HG03025 (cell line): ENCODE data around the gene UTRN.

Source experiments
- ATAC-seq: cut with Tn5 transposase; IDR thresholded peaks from one replicate; pipeline ENCODE4 v1.9.1; 2021; ENCODE audit warnings: mild to moderate bottlenecking, moderate library complexity; ENCODE audit not compliant: unreplicated experiment, low FRiP score

UTRN gene

DNA sequence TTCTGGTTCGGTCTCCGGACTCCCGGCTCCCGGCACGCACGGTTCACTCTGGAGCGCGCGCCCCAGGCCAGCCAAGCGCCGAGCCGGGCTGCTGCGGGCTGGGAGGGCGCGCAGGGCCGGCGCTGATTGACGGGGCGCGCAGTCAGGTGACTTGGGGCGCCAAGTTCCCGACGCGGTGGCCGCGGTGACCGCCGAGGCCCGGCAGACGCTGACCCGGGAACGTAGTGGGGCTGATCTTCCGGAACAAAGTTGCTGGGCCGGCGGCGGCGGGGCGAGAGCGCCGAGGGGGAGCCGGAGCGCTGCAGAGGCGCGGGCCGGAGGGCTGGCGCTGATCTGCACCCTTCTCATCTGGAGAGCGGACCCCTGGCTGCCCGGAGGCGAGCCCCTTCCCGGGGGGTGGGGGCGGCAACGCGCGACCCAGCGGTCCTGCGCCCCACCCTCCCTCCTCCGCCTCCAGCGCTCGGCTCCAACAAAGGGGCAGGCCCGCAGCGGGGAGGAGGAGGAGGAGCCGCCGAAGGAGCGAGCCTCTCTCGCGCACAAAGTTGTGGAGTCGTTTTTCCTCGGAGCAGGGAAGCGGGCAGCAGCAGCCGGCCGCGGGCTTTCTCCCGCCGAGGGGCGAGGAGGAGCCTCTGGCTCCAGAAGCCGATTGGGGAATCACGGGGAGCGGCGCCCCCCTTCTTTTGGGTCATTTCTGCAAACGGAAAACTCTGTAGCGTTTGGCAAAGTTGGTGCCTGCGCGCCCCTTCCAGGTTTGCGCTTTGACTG, at the start of gene UTRN:
Gene UTRN, plus strand, starts transcription at position 553 of the 765 bp plus-strand sequence. CDS start 6,494 bp downstream, outside the sequence.
- ATAC-seq = peak; percentile 42

DNA sequence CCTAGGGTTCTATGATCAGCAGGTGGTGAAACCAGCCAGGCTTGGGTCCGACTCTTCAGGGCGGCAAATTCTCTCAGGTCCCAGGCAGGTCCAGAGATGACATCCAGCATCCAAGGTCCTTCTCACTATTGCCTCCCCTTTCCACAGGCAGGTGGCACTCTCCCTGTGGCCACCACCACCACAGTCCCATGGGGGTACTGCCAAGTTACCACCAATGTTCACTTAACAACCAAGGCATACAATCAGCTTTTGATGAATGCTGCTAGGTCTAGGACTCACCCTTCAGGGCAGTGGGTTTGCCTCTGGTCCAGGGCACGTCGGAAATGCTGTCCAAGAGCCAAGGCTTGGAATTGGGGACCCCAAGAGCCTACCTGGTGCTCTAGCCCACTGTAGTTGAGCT, 40.4 kb upstream of the UTRN start:
- no peak for ATAC-seq

DNA sequence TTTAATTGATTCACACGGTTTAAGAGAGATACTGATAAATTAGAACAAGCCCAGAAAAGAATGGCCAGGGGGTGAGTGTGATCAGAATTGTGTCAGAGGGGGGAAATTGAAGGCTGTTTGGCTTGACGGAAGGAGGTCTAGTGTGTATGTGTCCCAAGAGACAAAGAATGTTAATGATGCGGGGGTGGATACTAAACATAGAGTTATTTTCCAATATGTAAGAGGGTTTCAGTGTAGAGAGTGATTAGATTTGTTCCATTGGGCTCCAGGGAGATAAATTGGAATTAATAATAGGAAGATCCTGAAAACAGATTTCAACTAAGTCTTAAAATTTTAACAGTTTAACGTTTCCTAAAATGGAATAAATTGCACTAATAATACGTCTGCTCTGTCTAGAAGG, 38.1 kb upstream of the UTRN start:
- ATAC-seq = no peak

GRCh38 chr6:144248003-144248402, 37.1 kb upstream of the UTRN start:
- no peak for ATAC-seq

DNA sequence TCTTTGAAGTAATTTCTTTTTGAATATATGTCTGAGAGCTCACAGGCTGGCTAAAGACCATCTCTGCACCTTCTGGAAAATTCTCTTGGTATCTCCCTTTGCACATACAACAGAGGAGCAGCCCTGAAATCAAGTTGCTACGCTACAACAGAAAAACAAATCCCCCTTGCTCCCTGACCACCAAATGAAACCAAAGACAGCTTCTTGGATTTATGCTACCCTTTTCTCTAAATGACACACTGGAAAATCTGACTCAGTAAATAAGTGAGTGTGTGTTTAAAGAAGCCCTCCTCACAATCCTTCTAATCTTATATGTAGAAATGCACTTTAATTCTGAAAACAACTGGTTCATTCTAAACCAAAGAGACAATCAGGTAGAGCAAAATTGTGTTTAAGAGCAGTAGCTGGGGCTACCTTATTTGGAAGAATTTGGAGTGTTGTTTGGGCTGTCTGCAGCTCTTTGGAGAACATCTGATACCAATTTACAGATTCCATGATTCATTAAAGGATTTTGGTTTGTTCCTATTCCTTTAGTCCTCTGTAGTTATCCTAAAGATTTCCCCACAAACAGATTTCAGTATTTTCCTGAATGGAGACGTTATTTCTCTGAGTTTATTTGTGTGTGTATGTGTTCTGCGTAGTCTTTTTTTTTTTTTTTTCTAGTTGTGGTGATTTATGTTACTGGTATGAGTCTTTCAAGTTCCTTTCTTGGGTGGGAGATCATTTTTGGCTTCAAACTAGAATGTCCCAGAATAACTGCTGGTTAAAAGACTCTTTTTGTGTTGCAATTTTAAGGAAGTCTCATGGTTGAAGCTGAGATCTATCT, 36.4 kb upstream of the UTRN start:
- no peak for ATAC-seq

DNA sequence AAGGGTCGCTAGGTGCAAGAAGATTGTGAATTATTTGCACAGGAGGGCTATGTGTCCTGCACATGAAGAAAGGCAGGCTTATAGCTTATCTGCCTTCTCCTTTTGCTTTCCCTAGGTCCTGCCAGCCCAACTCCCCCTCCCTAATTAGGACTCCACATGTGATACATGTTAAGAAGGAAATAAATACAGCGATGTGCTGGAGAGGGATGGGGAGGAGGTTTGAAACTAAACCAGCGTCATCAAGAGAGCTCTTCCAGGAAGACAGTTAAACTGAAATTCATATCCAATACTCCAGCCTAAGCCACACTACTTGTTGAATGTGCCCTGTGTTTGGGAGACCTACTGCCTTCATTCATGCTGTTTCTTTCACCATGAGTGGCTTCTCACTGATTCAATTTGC, 34.9 kb upstream of the UTRN start:
- ATAC-seq = no peak

GRCh38 chr6:144252259-144252658, 32.9 kb upstream of the UTRN start:
- ATAC-seq = no peak

GRCh38 chr6:144259986-144260385, 25.1 kb upstream of the UTRN start:
- no peak for ATAC-seq

DNA sequence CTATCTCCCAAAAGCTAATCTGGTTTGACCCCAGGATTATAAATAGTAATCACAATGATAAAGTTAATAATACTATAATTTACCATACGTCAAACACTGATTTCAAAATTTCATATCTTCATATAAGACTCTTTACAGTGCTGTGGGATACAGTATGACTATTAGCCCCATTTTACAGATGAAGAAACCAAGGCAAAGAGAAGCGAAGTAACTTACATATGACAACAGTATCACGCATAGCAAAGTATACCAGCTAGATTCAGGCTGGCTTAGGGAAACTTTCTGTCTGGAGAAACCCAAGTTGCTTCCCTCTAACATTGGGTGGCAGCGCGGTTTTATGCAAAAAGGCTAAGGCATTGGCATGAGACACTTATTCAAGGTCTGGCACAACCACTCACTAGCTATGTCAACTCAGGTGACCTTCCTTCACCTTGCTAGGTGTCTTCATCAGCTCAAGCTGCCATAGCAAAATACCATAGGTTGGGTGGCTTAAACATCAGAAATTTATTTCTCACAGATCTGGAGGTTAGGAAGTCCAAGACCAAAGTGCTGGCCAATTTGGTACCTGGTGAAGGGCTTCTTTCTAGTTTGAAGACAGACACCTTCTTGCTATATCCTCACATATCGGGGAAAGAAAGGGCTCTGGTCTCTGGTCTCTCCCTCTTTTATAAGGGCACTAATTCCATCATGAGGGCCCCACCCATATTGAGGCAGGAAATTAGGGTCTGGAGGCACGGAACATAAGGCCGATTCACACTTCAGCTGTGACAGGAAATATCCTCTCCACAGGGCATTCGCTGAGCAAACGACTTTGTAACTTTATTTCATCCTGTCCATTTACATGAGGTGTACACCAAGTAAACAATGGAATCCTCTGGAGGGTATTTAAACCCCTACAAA, 22.4 kb upstream of the UTRN start:
- ATAC-seq = no peak

DNA sequence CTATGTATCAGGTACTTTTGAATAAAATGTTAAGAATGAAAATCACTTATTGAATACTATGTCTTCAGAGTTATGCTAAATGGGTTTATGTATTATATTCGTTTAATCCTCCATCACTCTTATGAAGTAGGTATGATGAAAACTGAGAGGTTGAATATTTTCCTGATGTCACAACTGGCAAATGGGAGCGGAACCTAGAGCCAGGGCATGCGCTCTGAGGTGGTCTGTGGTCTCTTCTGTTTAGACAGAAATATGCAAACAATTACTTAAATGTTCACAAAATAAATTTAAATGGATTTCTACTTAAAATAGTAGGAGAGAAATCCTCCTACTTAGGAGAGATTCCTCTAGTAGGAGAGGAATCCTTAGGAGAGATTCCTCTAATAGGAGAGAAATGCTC, 21.3 kb upstream of the UTRN start:
- no peak for ATAC-seq

DNA sequence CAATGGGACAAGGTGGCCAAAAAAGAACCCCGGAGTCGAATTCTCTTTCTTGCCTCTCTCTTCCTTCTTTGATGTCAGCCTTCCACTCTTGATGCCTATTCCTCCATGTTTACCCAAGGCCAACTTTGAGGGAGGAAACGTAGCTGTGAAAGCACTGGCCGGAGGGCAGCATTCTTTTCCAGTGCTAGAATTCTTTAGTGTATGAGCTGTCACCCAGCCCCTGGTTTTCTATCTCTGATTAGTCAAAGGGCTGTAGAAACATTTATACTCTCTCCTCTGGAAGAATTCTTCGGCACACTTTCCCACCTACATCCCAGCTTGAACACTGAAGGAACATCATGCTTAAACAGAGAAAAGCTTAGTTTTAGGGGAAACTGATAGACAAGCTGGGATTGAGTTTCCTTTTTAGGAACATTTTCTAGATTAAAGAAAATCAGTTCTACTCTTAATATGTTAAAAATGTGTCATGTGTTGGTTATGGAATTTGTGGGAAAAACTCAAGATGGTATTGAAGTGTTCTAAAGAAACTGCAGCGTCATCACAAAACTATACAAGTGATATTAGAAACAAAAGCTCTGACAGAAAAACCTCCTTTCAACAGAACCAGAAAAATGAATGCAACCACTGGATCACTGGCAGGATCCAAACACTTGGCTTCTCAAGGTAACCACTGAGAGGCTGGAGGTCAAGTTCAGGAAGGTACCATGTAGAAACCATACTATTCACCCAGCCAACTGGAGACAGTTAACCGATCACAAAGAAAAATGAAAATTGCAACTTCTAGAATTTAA, 20.7 kb upstream of the UTRN start:
- ATAC-seq = no peak

GRCh38 chr6:144265061-144265357, 20.1 kb upstream of the UTRN start:
- ATAC-seq = no peak

DNA sequence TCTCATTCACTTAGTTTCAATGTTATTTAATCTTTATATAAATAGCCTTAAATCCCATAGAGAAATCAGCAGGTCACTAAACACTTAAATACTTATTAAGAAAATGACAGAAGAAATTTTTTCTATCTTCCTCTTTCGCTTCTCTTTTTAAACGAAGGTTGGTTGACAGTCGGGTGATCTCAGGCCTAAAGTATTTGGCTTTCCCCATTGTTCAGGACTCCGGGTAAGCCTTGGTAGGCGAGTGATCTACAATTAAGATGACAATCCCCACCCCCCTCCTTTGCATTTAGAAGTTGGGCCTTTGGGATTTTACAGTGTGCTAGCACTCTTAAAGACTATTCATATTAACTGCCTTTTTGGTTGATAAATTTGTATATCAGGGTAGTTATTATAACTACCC, 19.7 kb upstream of the UTRN start:
- ATAC-seq = no peak

GRCh38 chr6:144266091-144266649, 19.0 kb upstream of the UTRN start:
- ATAC-seq = no peak

- ATAC-seq = no peak
These were observed 16.3 kb upstream of the UTRN start for GRCh38 chr6:144268794-144269349.

DNA sequence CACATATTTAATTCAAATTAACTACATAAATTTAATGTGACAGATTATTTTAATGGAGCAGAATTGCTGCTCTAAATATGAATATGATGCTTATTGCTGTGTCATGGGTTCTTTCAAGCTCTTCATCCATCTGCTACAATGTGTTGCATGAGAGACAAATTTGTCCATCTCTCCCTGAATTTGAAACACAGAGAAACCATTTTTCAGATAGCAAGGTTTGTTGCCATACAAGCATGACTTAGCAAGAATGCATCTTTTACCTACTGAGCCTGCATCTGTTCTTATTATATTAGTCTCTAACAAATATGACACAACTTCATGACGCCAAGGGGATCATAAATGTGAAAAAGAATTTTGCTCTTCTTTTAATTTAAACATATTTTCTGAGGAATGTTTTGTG, 8.0 kb upstream of the UTRN start:
- ATAC-seq = no peak

GRCh38 chr6:144277605-144278227, 7.4 kb upstream of the UTRN start:
- no peak for ATAC-seq

- ATAC-seq = no peak
These were observed 6.3 kb upstream of the UTRN start for GRCh38 chr6:144278659-144279314.
